ENCODE measurements around the gene PBXIP1.
A peak's percentile ranks its signal among the peaks of the same experiment; 100 is the strongest.

Gene PBXIP1

GRCh38 chr1:154955718-154956543 is at the start of gene PBXIP1:
TSS of gene PBXIP1 (minus strand) at chr1:154956099. CDS start at chr1:154953721, 2,378 bp downstream.
- Mint-ChIP-seq H3K36me3 (peaks cover 63% of the 10 kb centered on the region), H3K9me3 (no peaks in the 10 kb centered on the region), H3K27ac (peak within 1 kb of the TSS; percentile 99), H3K4me3 (peak within 1 kb of the TSS; percentile 95), H3K4me1 (peaks cover 81% of the 10 kb centered on the region)
- ATAC-seq (peak; percentile 72), DNase-seq (ENCODE audit: low spot score in 2 of 2) (peak; percentile 67 to 90)

- DNase-seq (ENCODE audit: low spot score in 2 of 2) (no peak), ATAC-seq (no peak)
- peaks cover 8% of the 10 kb centered on the region for H3K36me3 Mint-ChIP-seq
- H3K4me1 Mint-ChIP-seq, result peaks cover 61% of the 10 kb centered on the region
- no peaks in the 10 kb centered on the region for H3K9me3 Mint-ChIP-seq
- H3K27ac Mint-ChIP-seq, result peak overlapping the region; percentile 91
- H3K4me3 Mint-ChIP-seq, result peak overlapping the region; percentile 93
Measured at GRCh38 chr1:155005076-155006011, 49.4 kb upstream of the PBXIP1 start.

- no peak for DNase-seq (ENCODE audit: low spot score in 2 of 2)
- Mint-ChIP-seq H3K9me3 (no peaks in the 10 kb centered on the region), H3K4me1 (peaks cover 61% of the 10 kb centered on the region), H3K36me3 (peaks cover 17% of the 10 kb centered on the region), H3K27ac (peak overlapping the region; percentile 91), H3K4me3 (peak overlapping the region; percentile 93)
- no peak for ATAC-seq
Measured at GRCh38 chr1:155004352-155005075, 48.6 kb upstream of the PBXIP1 start.

- Mint-ChIP-seq H3K9me3 (no peaks in the 10 kb centered on the region), H3K4me1 (peaks cover 59% of the 10 kb centered on the region), H3K4me3 (peak overlapping the region; percentile 93), H3K27ac (peak overlapping the region; percentile 91), H3K36me3 (peaks cover 21% of the 10 kb centered on the region)
- no peak for DNase-seq (ENCODE audit: low spot score in 2 of 2)
- ATAC-seq, result no peak
Measured at GRCh38 chr1:155003766-155004351, 48.0 kb upstream of the PBXIP1 start.

- ATAC-seq, result no peak
- Mint-ChIP-seq H3K36me3 (peaks cover 22% of the 10 kb centered on the region), H3K4me1 (peaks cover 58% of the 10 kb centered on the region), H3K4me3 (peak overlapping the region; percentile 93), H3K9me3 (no peaks in the 10 kb centered on the region), H3K27ac (peak overlapping the region; percentile 91)
- DNase-seq (ENCODE audit: low spot score in 2 of 2), result no peak
Measured at GRCh38 chr1:155003227-155003765, 47.4 kb upstream of the PBXIP1 start.

- no peak for DNase-seq (ENCODE audit: low spot score in 2 of 2)
- no peak for ATAC-seq
- peaks cover 59% of the 10 kb centered on the region for H3K4me1 Mint-ChIP-seq
- H3K9me3 Mint-ChIP-seq, result no peaks in the 10 kb centered on the region
- H3K4me3 Mint-ChIP-seq, result peak within 1 kb of the TSS; percentile 93
- peaks cover 22% of the 10 kb centered on the region for H3K36me3 Mint-ChIP-seq
- peak within 1 kb of the TSS; percentile 91 for H3K27ac Mint-ChIP-seq
Measured at GRCh38 chr1:155002464-155003226, 46.7 kb upstream of the PBXIP1 start, which contains the start of gene ZBTB7B. TSS of gene ZBTB7B (plus strand) at chr1:155002802. CDS start at chr1:155014661, 11,859 bp downstream.

- Mint-ChIP-seq H3K36me3 (peaks cover 22% of the 10 kb centered on the region), H3K27ac (peak overlapping the region; percentile 91), H3K9me3 (no peaks in the 10 kb centered on the region), H3K4me1 (peaks cover 64% of the 10 kb centered on the region), H3K4me3 (peak overlapping the region; percentile 93)
- peak; percentile 81 for ATAC-seq
- peak; percentile 94 to 99 for DNase-seq (ENCODE audit: low spot score in 2 of 2)
Measured at GRCh38 chr1:155001675-155002463, 46.0 kb upstream of the PBXIP1 start.

GRCh38 chr1:155001425-155001674 is 45.5 kb upstream of the PBXIP1 start:
- peak overlapping the region; percentile 91 for H3K27ac Mint-ChIP-seq
- H3K4me1 Mint-ChIP-seq, result peaks cover 59% of the 10 kb centered on the region
- no peaks in the 10 kb centered on the region for H3K9me3 Mint-ChIP-seq
- ATAC-seq, result peak; percentile 48
- peak overlapping the region; percentile 93 for H3K4me3 Mint-ChIP-seq
- peak in 1 of 2 donors; percentile 84 for DNase-seq (ENCODE audit: low spot score in 2 of 2)
- peaks cover 22% of the 10 kb centered on the region for H3K36me3 Mint-ChIP-seq

- Mint-ChIP-seq H3K9me3 (no peaks in the 10 kb centered on the region), H3K4me1 (peaks cover 54% of the 10 kb centered on the region), H3K4me3 (peak overlapping the region; percentile 93), H3K27ac (peak overlapping the region; percentile 91), H3K36me3 (peaks cover 22% of the 10 kb centered on the region)
- DNase-seq (ENCODE audit: low spot score in 2 of 2) (peak; percentile 81 to 96), ATAC-seq (peak; percentile 70)
Measured at GRCh38 chr1:155000726-155001424, 45.0 kb upstream of the PBXIP1 start.

GRCh38 chr1:155000411-155000725 is 44.5 kb upstream of the PBXIP1 start:
- H3K27ac Mint-ChIP-seq, result peak overlapping the region; percentile 91
- H3K36me3 Mint-ChIP-seq, result peaks cover 22% of the 10 kb centered on the region
- peaks cover 49% of the 10 kb centered on the region for H3K4me1 Mint-ChIP-seq
- ATAC-seq (no peak), DNase-seq (ENCODE audit: low spot score in 2 of 2) (no peak)
- no peaks in the 10 kb centered on the region for H3K9me3 Mint-ChIP-seq
- H3K4me3 Mint-ChIP-seq, result peak overlapping the region; percentile 93

GRCh38 chr1:154999571-155000410 is 43.9 kb upstream of the PBXIP1 start:
- no peaks in the 10 kb centered on the region for H3K9me3 Mint-ChIP-seq
- DNase-seq (ENCODE audit: low spot score in 2 of 2), result peak; percentile 47 to 84
- peaks cover 46% of the 10 kb centered on the region for H3K4me1 Mint-ChIP-seq
- peak; percentile 3 for ATAC-seq
- H3K36me3 Mint-ChIP-seq, result peaks cover 22% of the 10 kb centered on the region
- H3K27ac Mint-ChIP-seq, result peak overlapping the region; percentile 91
- peak overlapping the region; percentile 93 for H3K4me3 Mint-ChIP-seq

GRCh38 chr1:154998818-154999570 is 43.1 kb upstream of the PBXIP1 start:
- peaks cover 39% of the 10 kb centered on the region for H3K4me1 Mint-ChIP-seq
- no peaks in the 10 kb centered on the region for H3K9me3 Mint-ChIP-seq
- peak overlapping the region; percentile 91 for H3K27ac Mint-ChIP-seq
- peak overlapping the region; percentile 93 for H3K4me3 Mint-ChIP-seq
- ATAC-seq (peak; percentile 17), DNase-seq (ENCODE audit: low spot score in 2 of 2) (peak; percentile 56 to 86)
- H3K36me3 Mint-ChIP-seq, result peaks cover 17% of the 10 kb centered on the region

Measured in stimulated activated effector memory CD8-positive, alpha-beta T cell treated with anti-CD3 and anti-CD28 coated beads, Interleukin-12 subunit alpha, Interleukin-12 subunit beta, amount 100 ng/mL, for 72 hours (primary cell).